PC-9 (cell line): Measurements from ENCODE around the gene CCDC136. TPM values are rescaled to one million over a fixed set of nuclear protein-coding genes. Genes with fewer than 3 reads are reported as not detected.
A peak's percentile ranks its signal among the peaks of the same experiment; 100 is the strongest.

ENCODE experiments used
- BruUV-seq: library from RNA; stranded (reverse); fragments of 400-500 nt; replicated peaks from 2 replicates; lab custom pipeline; 2021; lab: Mats Ljungman, UMichigan
- CTCF ChIA-PET: fragments of 300-600 bp; sonication (Branson Sonifier 250); formaldehyde crosslinking; loops from one replicate; lab custom pipeline; 2022; ENCODE audit warnings: antibody characterized with exemption; lab: Charles Lee
- POLR2A ChIA-PET: fragments of 300-600 bp; sonication (Branson Sonifier 250); formaldehyde crosslinking; loops from one replicate; lab custom pipeline; 2022; ENCODE audit warnings: antibody characterized with exemption; ENCODE audit not compliant: unreplicated experiment; lab: Charles Lee
- DNase-seq, 2 experiments: peaks; one replicate each; pipeline versions ENCODE4 v3.0.0 to v3.0.0-alpha.2; 2015 to 2022; ENCODE audit warnings: mixed read lengths in 1 of 2
- H2AFZ ChIP-seq: fragments of 200-600 bp; sonication (generic); 2 replicates; pipeline ENCODE4 v1.8.1; 2017; ENCODE audit warnings: antibody characterized with exemption
- H3F3A ChIP-seq: fragments of 200-600 bp; sonication (generic); 2 replicates; pipeline ENCODE4 v1.8.1; 2017; ENCODE audit warnings: antibody characterized with exemption, mild to moderate bottlenecking, low read depth; ENCODE audit not compliant: insufficient read depth
- H3K27ac ChIP-seq: fragments of 200-600 bp; sonication (generic); 2 replicates; pipeline ENCODE4 v1.6.1; 2016; ENCODE audit warnings: mixed run types
- H3K27me3 ChIP-seq: fragments of 200-600 bp; sonication (generic); 2 replicates; pipeline ENCODE4 v1.6.1; 2016; ENCODE audit warnings: low read depth, mixed run types; ENCODE audit not compliant: insufficient read depth
- H3K36me3 ChIP-seq: fragments of 200-600 bp; sonication (generic); 2 replicates; pipeline ENCODE4 v1.6.1; 2016; ENCODE audit warnings: low read depth, mixed run types
- H3K4me1 ChIP-seq: fragments of 200-600 bp; sonication (generic); replicated peaks from 2 replicates; pipeline ENCODE4 v1.6.1; 2016; ENCODE audit warnings: mixed run types; ENCODE audit not compliant: insufficient read depth
- H3K4me2 ChIP-seq: fragments of 200-600 bp; sonication (generic); 2 replicates; pipeline ENCODE4 v1.6.1; 2017; ENCODE audit warnings: mixed run types
- H3K4me3 ChIP-seq: fragments of 200-600 bp; sonication (generic); 2 replicates; pipeline ENCODE4 v1.6.1; 2016; ENCODE audit warnings: mixed run types
- H3K79me2 ChIP-seq: fragments of 200-600 bp; sonication (generic); 2 replicates; pipeline ENCODE4 v1.6.1; 2017; ENCODE audit warnings: low read depth, mixed run types
- H3K9me2 ChIP-seq: fragments of 200-600 bp; sonication (generic); 2 replicates; pipeline ENCODE4 v1.8.1; 2017; ENCODE audit warnings: mild to moderate bottlenecking; ENCODE audit not compliant: insufficient read depth
- H3K9me3 ChIP-seq: fragments of 200-600 bp; sonication (generic); 2 replicates; pipeline ENCODE4 v1.8.1; 2016; ENCODE audit warnings: low read depth; ENCODE audit not compliant: insufficient read depth
- H4K20me1 ChIP-seq: fragments of 200-600 bp; sonication (generic); 2 replicates; pipeline ENCODE4 v1.8.1; 2017; ENCODE audit not compliant: insufficient read depth
- CTCF ChIP-seq: fragments of 200-600 bp; sonication (generic); conservative IDR thresholded peaks from 2 replicates; pipeline ENCODE4 v1.6.1; 2017; ENCODE audit warnings: mixed run types, antibody characterized with exemption, mild to moderate bottlenecking, moderate library complexity
- EZH2 ChIP-seq: fragments of 200-600 bp; sonication (generic); IDR thresholded peaks from 2 replicates; pipeline ENCODE4 v1.8.0; 2017; ENCODE audit warnings: antibody characterized with exemption, low read depth
- intact Hi-C: fragments of 100-400 bp; cut with micrococcal nuclease; formaldehyde crosslinking; loops from one replicate; pipeline ENCODE4 v1.10.0; 2022; ENCODE audit not compliant: unreplicated experiment
- total RNA-seq: library from RNA; stranded (reverse); gene quantifications from 2 replicates; pipeline ENCODE4 v1.2.3, GENCODE V29; 2021

CCDC136 gene
- total RNA-seq, 1 experiment from 2014 or later, result 7.1 TPM

- TF ChIP-seq EZH2, result no peak
- peak; percentile 73 for TF ChIP-seq CTCF
- H3K4me3 ChIP-seq, result no peak overlapping the region
- no TSS peak for BruUV-seq
- no peak overlapping the region for H2AFZ ChIP-seq
- no peaks in the 10 kb centered on the region for H3K36me3 ChIP-seq
- no peaks in the 10 kb centered on the region for H3K4me1 ChIP-seq
- H4K20me1 ChIP-seq, result no peaks in the 10 kb centered on the region
- no peaks in the 10 kb centered on the region for H3K9me2 ChIP-seq
- no peak overlapping the region for H3K27ac ChIP-seq
- H3K4me2 ChIP-seq, result no peak overlapping the region
- H3K79me2 ChIP-seq, result no peaks in the 10 kb centered on the region
- no peaks in the 10 kb centered on the region for H3K9me3 ChIP-seq
- DNase-seq, result peak in 1 of 2 experiments; percentile 33
- no peaks in the 10 kb centered on the region for H3K27me3 ChIP-seq
- H3F3A ChIP-seq, result no peaks in the 10 kb centered on the region
- ChIA-PET CTCF (interaction anchor here (0.7 kb wide), 1 partner anchor 261 kb away, joined by 3 read pairs; no protein-coding TSS in a partner anchor), POLR2A (no interaction called here)
- intact Hi-C loops, result no loop called here
Measured at GRCh38 chr7:128841921-128842673, 50.3 kb downstream of the CCDC136 start.

- TF ChIP-seq EZH2, result no peak
- no peak for TF ChIP-seq CTCF
- no peak for DNase-seq
- Histone ChIP-seq H2AFZ (no peak overlapping the region), H3K4me2 (no peak overlapping the region), H4K20me1 (no peaks in the 10 kb centered on the region), H3K27me3 (no peaks in the 10 kb centered on the region), H3K27ac (no peak overlapping the region), H3F3A (no peaks in the 10 kb centered on the region), H3K36me3 (no peaks in the 10 kb centered on the region), H3K4me3 (no peak overlapping the region), H3K4me1 (no peaks in the 10 kb centered on the region), H3K9me3 (no peaks in the 10 kb centered on the region), H3K79me2 (no peaks in the 10 kb centered on the region), H3K9me2 (no peaks in the 10 kb centered on the region)
- ChIA-PET CTCF (no interaction called here), POLR2A (interaction anchor here (0.5 kb wide), 1 partner anchor 253 kb away, joined by 6 read pairs; no protein-coding TSS in a partner anchor)
- TSS peak; percentile 7 for BruUV-seq
- intact Hi-C loops, result no loop called here
Measured at GRCh38 chr7:128842674-128843641, 51.2 kb downstream of the CCDC136 start.

DNA sequence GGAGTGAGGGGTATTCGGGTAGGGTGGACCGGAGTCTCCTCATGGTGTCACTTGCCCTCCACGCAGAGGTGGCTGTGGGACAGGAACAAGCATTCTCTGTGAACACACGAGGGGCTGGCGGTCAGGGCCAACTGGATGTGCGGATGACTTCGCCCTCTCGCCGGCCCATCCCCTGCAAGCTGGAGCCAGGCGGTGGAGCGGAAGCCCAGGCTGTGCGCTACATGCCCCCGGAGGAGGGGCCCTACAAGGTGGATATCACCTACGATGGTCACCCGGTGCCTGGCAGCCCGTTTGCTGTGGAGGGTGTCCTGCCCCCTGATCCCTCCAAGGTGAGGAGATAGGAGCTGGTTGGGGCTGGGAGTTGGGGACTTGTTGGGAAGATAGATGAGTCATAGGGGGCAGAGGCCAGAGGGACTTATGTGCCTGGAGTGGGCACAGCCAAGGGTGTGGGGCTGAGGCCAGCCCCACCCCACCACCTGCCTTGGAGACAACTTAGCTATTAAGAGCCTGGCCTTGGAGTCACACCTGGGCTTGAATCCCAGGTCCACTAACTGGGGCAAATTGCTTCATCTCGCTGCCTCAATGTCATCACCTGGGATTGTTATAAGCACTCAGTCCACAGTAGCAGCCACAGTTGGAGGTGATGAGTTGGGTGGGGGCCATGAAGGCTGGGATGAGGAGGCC is 52.3 kb downstream of the CCDC136 start:
- Histone ChIP-seq H3K4me3 (no peak overlapping the region), H2AFZ (no peak overlapping the region), H3K79me2 (no peaks in the 10 kb centered on the region), H4K20me1 (no peaks in the 10 kb centered on the region), H3K36me3 (no peaks in the 10 kb centered on the region), H3F3A (no peaks in the 10 kb centered on the region), H3K9me2 (no peaks in the 10 kb centered on the region), H3K9me3 (no peaks in the 10 kb centered on the region), H3K27ac (no peak overlapping the region), H3K4me2 (no peak overlapping the region), H3K4me1 (no peaks in the 10 kb centered on the region), H3K27me3 (no peaks in the 10 kb centered on the region)
- no peak for TF ChIP-seq CTCF
- TF ChIP-seq EZH2, result no peak
- intact Hi-C loops, result no loop called here
- no peak for DNase-seq
- ChIA-PET CTCF (no interaction called here), POLR2A (no interaction called here)
- no TSS peak for BruUV-seq
